BE2C (cell line): ENCODE data around the gene POLR3K.

Experiments
- DNase-seq: peaks from one replicate; pipeline ENCODE4 v3.0.0-alpha.2; 2020
- H3K27me3 ChIP-seq: fragments of 250-450 bp; sonication (Bioruptor Pico); 2 replicates; pipeline ENCODE4 v1.5.1; 2020; ENCODE audit warnings: mild to moderate bottlenecking
- H3K36me3 ChIP-seq: fragments of 250-450 bp; sonication (Bioruptor Pico); 2 replicates; pipeline ENCODE4 v1.5.1; 2020; ENCODE audit warnings: mild to moderate bottlenecking
- H3K4me1 ChIP-seq: fragments of 250-450 bp; sonication (Bioruptor Pico); 2 replicates; pipeline ENCODE4 v1.5.1; 2020
- H3K4me3 ChIP-seq: 2 replicates; pipeline ENCODE4 v1.5.1; 2011; ENCODE audit warnings: low read depth, low read length
- H3K9me3 ChIP-seq: fragments of 250-450 bp; sonication (Bioruptor Pico); 2 replicates; pipeline ENCODE4 v1.5.1; 2020
- CTCF ChIP-seq: IDR thresholded peaks from 2 replicates; pipeline ENCODE4 v1.5.1; 2012; ENCODE audit warnings: mild to moderate bottlenecking, low read depth, low read length

Gene POLR3K

DNA sequence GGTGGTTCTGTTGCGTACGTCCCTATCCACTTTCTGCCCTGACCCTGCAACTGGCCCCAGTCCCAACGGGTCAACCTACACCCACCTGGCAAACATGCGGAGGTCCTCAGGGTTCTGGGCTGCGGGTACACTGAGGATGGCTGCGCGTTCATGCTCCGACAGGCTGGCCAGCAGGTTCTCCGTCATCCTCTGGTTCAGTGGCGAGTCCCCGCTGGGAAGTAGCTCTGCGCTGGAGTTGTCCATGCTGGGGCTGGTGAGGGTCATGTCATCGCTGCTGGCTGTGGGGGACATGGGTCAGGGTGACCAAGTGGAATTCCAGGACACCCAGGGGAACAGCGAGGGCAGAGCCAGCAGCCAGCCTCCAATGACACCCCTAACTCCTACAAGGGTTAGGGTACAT is 35.2 kb upstream of the POLR3K start:
- no peaks in the 10 kb centered on the region for H3K9me3 ChIP-seq
- H3K27me3 ChIP-seq, result no peaks in the 10 kb centered on the region
- H3K4me3 ChIP-seq, result no peak overlapping the region
- peaks cover 7% of the 10 kb centered on the region for H3K4me1 ChIP-seq
- DNase-seq, result no peak
- peaks cover 48% of the 10 kb centered on the region for H3K36me3 ChIP-seq
- TF ChIP-seq CTCF, result no peak

GRCh38 chr16:86483-86952 is 33.1 kb upstream of the POLR3K start:
- peaks cover 7% of the 10 kb centered on the region for H3K4me1 ChIP-seq
- no peak for TF ChIP-seq CTCF
- DNase-seq, result peak; percentile 23
- H3K27me3 ChIP-seq, result no peaks in the 10 kb centered on the region
- no peak overlapping the region for H3K4me3 ChIP-seq
- no peaks in the 10 kb centered on the region for H3K9me3 ChIP-seq
- H3K36me3 ChIP-seq, result peaks cover 48% of the 10 kb centered on the region

- no peak for DNase-seq
- peaks cover 48% of the 10 kb centered on the region for H3K36me3 ChIP-seq
- no peak for TF ChIP-seq CTCF
Observed at GRCh38 chr16:85865-86264, 32.5 kb upstream of the POLR3K start.

GRCh38 chr16:85407-85782 is 32.0 kb upstream of the POLR3K start:
- no peak overlapping the region for H3K4me3 ChIP-seq
- no peaks in the 10 kb centered on the region for H3K27me3 ChIP-seq
- peaks cover 7% of the 10 kb centered on the region for H3K4me1 ChIP-seq
- peaks cover 48% of the 10 kb centered on the region for H3K36me3 ChIP-seq
- no peaks in the 10 kb centered on the region for H3K9me3 ChIP-seq
- DNase-seq, result no peak
- TF ChIP-seq CTCF, result no peak

More at GRCh38 chr16:85865-86264, 32.5 kb upstream of the POLR3K start:
- H3K4me3 ChIP-seq, result no peak overlapping the region
- H3K4me1 ChIP-seq, result peaks cover 7% of the 10 kb centered on the region
- no peaks in the 10 kb centered on the region for H3K27me3 ChIP-seq
- H3K9me3 ChIP-seq, result no peaks in the 10 kb centered on the region

GRCh38 chr16:84718-85406 is 31.5 kb upstream of the POLR3K start:
- peaks cover 48% of the 10 kb centered on the region for H3K36me3 ChIP-seq
- no peaks in the 10 kb centered on the region for H3K9me3 ChIP-seq
- DNase-seq, result peak; percentile 35
- TF ChIP-seq CTCF, result no peak
- no peak overlapping the region for H3K4me3 ChIP-seq
- peaks cover 7% of the 10 kb centered on the region for H3K4me1 ChIP-seq
- H3K27me3 ChIP-seq, result no peaks in the 10 kb centered on the region

DNA sequence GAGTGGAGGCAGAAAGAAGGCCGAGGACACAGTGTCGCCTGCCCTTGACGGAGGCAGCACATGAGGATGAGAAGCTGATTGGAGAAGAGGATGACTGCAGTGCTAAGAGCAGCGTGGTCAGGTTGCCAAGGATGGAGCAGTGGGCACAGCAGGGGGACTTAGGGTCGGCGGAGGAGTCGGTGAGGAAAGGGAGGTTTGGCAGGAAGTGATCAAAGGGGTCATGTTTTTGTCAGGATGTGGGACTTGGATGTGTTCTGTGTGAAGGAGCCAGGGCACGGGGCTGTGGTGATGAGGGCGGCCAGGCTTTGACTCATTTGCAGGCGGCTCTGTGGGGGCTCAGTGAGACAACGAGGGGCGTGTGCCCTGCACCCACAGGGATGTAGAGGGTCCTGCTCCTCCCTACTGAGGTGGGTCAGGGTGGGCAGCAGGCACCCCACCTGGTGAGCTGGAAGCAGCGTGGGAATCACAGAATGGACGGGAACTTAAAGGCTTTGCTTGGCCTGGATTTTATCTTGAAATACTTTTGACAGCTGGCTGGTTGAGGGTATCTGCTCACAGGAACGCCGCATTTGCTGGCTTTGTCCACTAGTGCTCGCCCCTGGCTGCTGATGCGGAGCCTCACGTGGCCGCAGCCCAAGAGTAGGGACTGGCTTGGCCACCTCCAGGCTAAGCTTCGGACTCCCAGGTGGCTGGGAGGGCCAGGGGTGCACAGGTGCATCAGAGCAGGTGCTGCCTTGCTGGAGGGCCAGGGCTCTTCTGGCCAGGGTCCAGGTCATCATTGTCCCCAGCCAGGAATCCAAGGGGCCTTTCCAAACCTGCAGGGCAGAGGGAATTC is 30.6 kb upstream of the POLR3K start:
- H3K4me1 ChIP-seq, result peaks cover 7% of the 10 kb centered on the region
- no peak for DNase-seq
- no peaks in the 10 kb centered on the region for H3K9me3 ChIP-seq
- H3K4me3 ChIP-seq, result no peak overlapping the region
- H3K27me3 ChIP-seq, result no peaks in the 10 kb centered on the region
- peaks cover 42% of the 10 kb centered on the region for H3K36me3 ChIP-seq
- peak; percentile 13; the same call in 1 of the 2 replicates for TF ChIP-seq CTCF
